Inflammatory macrophage treated with lipopolysaccharide for 1 hour (primary cell): ENCODE data around the gene OR1L8.
"Not testable (repeated sequence)": the region's sequence is repeated elsewhere in the genome, so short reads cannot be mapped to it uniquely, and the experiment has no call there.

ENCODE experiments used
- DNase-seq, 2 donors: peaks; one replicate each; pipeline ENCODE4 v3.0.0-alpha.2; 2020 to 2022

OR1L8 gene, protein sequence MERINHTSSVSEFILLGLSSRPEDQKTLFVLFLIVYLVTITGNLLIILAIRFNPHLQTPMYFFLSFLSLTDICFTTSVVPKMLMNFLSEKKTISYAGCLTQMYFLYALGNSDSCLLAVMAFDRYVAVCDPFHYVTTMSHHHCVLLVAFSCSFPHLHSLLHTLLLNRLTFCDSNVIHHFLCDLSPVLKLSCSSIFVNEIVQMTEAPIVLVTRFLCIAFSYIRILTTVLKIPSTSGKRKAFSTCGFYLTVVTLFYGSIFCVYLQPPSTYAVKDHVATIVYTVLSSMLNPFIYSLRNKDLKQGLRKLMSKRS

DNA sequence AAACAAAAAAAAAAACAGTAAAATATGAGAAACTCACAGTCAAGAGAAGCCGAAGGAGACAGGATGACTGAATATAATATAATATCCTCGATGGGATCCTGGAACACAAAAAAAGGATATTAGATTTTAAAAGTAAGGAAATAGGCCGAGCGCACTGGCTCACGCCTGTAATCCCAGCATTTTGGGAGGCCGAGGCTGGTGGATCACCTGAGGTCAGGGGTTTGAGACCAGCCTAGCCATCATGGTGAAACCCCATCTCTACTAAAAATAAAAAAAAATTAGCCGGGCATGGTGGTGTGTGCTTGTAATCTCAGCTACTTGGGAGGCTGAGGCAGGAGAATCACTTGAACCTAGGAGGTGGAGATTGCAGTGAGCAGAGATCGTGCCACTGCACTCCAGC is at the start of gene OR1L8:
Gene OR1L8, minus strand, starts transcription at position 101 of the 400 bp plus-strand sequence. CDS start 14,907 bp downstream, outside the sequence.
- DNase-seq = not testable (repeated sequence)

DNA sequence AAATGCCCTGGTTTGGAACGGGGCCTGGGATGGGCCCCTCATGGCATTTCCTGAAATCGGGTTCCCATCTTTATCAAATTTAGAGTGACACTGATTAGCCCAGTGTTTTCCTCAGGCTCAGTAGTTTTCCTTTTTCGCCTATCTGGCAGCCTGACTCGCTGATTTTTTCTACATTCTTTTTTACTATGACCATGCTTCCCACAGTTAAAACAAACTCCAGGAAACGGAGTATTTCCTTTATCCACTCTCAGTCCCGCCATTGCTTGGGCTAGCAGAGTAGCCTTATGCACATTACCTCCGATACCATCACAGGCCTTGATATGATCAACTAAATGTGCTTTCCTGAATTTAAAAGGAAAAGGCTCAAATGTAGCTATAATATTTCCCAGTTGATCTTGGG is 36.8 kb upstream of the OR1L8 start:
- DNase-seq = no peak

DNA sequence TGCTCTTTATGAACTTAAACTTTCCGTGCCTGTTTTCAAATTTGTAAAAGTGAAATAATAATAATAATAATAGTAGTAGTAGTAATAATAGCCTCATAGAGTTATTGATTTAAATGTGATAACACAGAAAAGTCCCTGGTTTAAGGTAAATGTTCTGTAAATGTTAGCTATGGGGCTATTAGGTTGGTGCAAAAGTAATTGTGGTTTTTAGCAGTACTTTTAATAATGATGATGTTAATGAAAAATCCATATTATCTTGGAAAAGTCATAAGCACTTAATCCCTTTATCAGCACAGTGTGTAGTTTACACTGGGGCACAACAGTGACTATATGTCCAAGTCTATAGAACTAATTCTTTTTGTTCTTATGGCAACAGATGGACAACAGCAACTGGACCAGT is 31.2 kb upstream of the OR1L8 start, which contains the start of gene OR1Q1:
Gene OR1Q1, plus strand, starts transcription at position 377 of the 400 bp plus-strand sequence. Its CDS starts 0 bp downstream, at position 377.
- DNase-seq = no peak

DNA sequence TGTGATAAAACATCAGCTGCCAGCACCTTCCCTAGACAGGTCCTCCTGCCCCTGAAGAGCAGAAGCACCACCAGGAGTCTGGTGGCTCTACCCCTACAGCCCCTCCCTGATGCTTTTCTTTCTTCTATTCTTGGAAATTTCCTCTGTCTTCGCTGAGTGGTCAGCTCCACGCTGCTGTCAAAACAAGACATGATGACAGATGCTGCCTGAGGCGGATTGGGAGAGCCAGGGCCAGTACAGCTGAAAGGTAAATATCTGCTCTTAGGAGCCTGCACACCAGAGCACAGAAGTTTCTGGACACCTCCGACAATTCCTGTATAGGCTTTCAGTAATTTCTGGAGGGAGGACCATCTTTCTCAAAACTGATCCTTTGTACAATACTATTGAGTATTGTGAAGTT is 26.6 kb upstream of the OR1L8 start:
- DNase-seq = no peak

DNA sequence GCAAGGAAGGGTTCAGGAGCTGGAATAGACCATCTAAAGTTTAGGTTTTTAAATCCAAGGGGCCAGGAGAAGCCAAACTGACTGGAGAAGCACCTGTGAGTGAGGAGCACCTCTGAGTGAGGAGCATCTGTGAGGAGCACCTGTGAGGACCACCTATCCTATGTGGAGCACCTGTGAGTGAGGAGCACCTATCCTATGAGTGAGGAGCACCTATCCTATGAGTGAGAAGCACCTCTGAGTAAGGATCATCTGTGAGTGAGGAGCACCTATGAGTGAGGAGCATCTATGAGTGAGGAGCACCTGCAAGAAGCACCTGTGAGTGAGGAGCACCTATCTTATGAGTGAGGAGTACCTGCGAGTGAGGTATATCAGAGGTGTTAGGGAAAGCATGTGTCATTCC is 23.4 kb upstream of the OR1L8 start:
- no peak for DNase-seq

DNA sequence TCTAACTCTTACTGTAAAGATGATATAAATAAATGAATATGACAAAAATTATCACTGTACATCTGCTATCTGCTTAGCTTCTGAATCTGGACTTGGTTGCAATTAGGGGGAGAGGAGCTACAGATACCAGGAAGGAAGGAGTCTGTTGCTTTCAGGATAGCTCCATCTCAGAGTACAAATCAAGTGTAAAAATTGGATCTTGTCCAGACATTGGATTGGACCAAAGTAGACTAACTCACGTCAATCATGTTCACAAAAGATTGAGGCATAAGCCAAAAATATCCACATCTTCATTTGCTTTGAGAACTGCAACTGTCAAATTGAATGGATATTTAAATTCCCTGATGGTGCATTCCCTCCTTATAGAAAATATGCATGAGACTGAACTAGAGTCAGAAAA is 22.5 kb upstream of the OR1L8 start:
- no peak for DNase-seq

DNA sequence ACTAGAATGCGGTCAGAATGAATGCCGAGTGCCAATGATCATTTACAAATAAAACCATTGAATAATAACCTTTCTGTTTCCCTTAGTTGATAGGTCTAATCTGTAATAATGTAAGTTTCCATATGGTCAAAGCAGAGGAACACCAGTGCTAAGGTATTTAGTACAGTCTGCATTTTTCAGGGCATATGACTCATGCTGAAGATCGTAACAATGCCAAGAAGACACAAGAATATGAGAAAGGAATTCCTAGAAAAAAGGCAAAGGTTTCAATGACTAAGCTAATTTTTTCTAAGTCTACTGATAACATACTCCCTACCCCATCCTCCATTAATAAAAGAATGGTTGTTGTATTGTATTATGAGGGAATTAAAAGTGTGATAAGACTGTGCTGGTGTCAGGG is 2.8 kb downstream of the OR1L8 start:
- no peak for DNase-seq

DNA sequence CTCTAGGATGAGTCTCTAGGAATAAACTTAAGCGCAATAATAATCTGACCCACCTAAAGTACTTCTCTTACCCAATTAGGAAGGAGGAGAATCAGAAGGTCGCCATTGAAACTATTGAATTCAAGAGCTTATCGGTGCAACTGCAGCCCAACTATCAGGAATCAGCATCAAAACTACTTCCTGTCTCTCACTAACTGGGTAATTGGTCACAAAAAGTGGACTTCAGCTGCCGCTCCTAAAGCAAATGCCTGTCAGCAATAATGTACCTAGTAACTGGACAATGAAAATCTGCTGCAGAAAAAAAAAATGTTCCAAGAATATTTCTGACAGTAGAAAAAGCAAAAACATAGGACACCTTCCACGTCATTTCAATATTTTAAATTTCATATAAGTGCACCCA is 3.3 kb downstream of the OR1L8 start:
- no peak for DNase-seq

DNA sequence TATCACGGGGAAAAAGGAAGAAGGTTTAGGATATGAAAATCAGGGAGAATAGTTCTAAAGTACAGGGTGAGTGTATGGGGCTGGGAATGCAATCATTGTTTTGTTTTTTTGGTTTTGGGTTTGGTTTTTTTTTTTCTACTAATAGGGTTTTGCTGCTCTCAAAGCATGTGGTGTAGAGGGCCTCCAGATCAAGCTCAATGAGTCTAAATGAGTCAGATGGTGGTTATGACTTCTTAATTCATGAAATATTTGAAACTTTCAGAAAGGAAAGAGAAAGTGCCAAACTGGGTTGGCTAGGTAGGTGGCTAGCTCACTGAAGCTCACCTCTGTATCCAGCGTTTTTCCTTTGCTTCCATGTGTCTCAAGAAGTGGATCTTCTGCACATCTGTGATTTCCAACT is 10.7 kb downstream of the OR1L8 start:
- DNase-seq = no peak

DNA sequence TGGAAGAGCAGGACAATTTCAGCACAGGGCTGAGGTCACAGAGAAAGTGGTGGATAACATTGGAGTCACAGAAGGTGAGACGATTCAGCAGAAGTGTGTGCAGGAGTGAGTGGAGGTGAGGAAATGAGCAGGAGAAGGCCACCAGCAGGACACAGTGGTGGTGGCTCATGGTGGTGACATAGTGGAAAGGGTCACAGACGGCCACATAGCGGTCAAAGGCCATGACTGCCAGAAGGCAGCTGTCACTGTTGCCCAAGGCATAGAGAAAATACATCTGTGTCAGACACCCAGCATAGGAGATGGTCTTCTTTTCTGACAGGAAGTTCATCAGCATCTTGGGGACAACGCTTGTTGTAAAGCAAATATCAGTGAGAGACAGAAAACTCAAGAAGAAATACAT is 15.3 kb downstream of the OR1L8 start:
- no peak for DNase-seq

DNA sequence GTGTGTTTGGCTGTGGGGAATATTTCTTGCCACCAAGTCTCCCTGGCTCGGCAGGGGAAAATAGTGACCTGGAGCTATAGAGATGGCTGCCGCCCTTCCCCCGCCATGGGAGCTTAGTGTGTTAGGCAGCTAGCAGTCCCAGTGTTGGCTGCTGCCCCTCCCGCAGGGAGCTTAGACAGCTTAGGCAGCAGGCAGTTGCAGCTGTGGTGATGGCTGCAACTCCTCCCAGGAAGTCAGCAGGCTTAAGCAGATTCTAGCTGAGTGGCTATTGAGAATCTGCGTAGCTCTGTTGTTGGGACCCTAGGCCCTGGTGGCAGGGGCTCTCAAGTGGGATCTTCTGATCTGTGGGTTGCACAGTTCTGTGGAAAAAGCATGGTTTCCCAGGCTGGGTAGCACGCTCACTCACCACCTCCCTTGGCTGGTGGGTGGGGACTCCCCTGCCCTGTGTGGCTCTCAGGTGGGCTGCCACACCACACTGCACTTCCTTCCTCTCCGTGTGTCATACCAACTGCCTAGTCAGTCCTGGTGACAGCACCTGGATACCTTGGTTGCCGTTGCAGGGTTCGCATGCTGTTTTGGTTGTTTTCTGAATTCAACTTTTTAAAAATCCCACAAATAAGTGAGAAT is 20.9 kb downstream of the OR1L8 start:
- DNase-seq = no peak

DNA sequence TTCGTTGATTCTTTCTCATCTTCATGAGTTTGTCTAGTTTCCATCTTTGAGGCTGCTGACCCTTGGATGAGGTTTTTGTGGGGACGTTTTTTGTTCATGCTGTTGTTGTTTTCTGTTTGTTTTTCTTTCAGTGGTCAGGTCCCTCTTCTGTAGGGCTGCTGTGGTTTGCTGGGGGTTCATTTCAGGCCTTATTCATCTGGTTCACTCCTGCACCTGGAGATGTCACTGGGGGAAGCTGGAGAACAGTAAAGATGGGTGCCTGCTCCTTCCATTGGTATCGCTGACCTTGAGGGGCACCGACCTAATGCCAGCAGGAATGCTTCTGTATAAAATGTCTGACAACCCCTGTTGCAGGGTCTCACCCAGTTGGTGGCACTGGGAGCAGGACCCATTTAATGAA is 21.7 kb downstream of the OR1L8 start:
- no peak for DNase-seq

DNA sequence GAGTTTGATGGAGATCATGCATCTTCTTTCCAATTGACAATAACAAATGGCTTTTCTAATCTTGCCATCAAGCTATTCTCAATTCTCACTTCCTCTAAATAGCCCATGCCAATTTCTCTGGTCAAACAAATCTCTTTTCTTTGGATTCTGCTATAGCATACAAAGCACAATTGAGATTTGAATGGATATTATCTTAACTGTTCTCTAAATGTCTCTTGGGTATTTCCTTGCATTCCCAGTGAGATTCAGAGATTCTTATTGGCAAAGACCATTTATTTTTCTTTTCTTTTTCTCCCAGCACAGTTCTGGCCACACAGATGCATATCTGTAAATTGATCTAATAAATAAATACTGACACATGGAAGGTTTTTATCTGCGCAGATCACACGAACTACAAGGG is 30.4 kb downstream of the OR1L8 start, which contains the start of gene OR1N2:
Gene OR1N2, plus strand, starts transcription at position 301 of the 400 bp plus-strand sequence. CDS start 100 bp downstream, outside the sequence.
- no peak for DNase-seq

DNA sequence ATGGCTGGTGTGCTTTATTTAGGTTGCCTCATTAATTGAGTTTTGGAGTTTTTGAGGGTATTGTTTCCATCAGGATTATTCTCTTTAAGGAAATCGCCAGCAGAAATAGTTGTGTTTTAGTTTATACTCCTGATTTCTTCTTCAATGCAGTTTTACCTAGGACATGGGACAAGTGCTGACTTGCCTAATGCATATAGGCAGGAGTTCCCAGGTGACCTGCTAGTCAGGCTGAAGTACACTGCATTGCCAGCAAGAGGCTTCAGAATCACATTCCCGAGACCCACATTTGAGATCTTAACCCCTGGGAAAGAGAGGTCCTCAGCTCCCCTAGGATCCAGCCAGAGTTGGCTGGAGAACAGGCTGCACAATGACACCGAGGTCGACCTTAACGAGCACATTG is 31.8 kb downstream of the OR1L8 start:
- DNase-seq = no peak

DNA sequence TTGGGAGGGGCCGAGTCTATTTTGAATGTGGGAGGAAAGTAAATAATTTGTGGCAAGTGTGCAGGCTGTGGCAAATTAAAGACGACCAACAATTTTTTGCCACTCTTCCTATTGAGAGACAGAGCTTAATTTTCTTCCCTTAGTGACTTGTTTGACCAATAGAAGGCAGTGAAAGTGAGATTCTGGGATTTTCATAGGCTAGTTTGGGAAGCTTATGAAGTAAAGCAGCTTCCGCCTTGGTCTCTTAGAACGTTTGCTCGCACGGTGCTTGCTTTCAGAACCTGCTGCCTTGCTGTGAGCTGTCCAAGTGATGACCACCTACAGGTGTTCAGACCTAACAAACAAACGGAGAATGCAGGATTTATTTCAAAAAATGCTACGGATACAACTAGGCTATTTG is 37.0 kb downstream of the OR1L8 start:
- no peak for DNase-seq

DNA sequence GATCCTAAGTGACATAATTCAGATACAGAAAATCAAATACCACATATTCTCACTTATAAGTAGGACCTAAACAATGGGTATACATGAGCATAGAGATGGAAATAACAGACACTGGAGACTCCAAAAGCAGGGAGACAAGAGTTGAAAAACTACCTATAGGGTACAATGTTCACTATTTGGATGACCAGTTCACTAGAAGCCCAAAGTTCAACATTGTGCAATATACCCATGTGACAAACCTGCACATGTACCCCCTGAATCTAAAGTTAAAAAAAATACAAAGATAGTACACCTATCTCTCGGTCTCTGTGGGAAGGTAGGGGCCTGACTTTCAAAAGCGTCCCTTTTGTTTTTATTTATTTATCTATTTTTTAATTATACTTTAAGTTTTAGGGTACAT is 44.4 kb downstream of the OR1L8 start:
- no peak for DNase-seq

DNA sequence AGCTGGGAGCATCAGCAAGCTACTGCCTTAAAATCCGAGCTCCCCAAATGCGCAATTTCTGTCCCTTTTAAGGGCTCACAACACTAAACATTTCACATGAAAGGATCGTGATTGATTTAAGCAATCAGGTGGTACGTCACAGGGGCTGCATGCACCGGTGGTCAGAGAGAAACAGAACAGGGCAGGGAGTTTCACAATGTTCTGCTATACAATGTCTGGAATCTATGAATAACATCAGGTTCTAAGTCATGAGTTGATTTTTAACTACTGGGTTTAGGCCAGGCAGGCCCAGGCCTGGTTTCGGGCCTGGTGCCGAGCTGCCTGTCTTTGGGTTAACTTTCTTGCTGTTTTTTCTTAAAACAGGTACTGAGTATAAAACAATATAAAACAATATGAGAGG is 46.1 kb downstream of the OR1L8 start:
- DNase-seq = not testable (repeated sequence)

DNA sequence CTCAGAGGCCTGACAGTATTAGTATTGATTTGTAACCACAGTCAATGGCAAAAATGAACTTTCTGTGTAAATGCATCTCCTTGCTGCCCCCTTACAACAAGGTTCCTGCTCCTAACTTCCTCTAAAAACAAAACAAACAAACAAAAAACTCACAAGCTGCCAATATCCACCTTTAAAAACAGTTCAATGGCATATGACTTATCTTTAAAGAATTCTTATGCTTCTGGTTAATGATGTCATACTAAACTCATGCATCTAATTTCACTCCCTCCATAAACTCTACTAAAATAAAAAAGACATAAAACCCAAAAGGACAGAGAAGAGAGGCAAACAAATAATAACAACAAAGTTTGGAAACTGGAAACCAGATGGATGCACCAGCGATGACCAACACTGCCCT is 47.0 kb downstream of the OR1L8 start:
- no peak for DNase-seq

DNA sequence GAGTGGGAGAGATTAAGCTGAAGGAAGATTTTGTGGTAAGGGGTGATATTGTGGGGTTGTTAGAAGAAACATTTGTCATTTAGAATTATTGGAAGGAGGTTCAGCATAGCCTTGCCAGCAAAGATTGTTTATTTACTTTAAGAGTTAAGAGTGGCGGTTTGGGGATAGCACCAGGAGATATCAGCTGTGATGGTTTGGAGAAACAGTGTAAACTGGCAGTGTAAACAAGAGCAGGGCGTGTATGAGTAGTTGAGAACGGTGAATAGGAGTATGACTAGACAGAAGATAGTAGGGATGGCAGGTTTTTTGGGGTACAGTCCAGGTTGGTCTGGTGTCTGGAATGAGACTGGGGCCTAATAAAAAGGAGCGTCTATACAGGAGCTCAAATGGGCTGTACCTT is 52.0 kb downstream of the OR1L8 start:
- not testable (repeated sequence) for DNase-seq

DNA sequence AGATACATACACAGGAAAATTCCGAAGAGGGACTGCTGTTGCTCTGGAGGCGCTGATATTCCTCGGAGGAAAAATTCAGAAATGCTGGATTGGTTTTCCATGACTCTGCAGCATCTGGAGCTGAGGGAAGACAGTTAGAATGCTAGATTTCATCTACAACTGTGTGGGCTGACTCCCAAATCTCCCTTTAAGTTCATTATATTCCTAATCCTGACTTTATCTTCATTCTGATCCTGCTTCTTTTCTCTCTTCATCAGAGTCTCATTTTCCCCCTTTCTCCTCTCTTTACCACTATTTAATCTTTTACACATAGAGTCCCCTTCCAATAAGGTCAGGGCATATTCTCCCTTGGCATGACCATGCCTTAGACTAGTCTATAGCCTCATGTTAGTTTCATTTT is 56.0 kb downstream of the OR1L8 start, which contains the start of gene OR1N1:
Gene OR1N1, minus strand, starts transcription at position 101 of the 400 bp plus-strand sequence. Its CDS starts 0 bp downstream, at position 101.
- no peak for DNase-seq

DNA sequence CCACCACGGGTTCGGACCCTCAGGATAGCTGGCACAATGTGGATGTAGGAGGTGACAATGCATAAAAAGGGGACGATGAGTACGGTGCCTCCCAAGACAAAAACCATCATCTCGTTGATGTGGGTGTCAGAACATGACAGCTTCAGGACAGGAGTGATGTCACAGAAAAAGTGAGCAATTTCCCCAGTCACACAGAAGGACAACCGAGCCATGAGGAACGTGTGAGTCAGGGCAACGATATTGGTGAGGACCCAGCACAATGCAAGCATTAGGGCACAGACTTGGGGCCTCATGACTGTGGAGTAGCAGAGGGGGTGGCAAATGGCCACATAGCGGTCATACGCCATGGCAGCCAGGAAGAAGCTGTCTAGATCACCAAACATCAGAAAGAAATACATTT is 56.6 kb downstream of the OR1L8 start:
- no peak for DNase-seq

DNA sequence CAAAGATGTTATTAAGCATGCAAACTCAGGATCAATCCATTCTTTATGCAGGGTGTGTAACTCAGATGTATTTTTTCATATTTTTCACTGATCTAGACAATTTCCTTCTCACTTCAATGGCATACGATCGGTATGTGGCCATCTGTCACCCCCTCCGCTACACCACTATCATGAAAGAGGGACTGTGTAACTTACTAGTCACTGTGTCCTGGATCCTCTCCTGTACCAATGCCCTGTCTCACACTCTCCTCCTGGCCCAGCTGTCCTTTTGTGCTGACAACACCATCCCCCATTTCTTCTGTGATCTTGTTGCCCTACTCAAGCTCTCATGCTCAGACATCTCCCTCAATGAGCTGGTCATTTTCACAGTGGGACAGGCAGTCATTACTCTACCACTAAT is 63.8 kb downstream of the OR1L8 start:
- DNase-seq = no peak

DNA sequence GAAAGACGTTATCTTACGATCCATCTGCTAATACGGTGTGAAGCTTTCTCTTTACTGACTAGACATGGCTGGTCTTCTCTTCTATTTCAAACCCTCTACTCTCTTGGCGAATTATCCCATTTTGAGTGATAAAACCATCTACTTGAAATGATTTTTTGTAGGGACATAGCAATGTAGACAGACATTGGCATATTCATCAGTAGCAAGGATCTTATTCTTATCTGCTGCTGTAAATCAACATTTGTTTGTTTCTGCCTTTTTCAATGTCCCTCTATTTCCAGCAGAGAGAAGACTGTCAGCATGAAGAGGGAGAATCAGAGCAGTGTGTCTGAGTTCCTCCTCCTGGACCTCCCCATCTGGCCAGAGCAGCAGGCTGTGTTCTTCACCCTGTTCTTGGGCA is 64.3 kb downstream of the OR1L8 start, which contains the start of gene OR1J4:
Gene OR1J4, plus strand, starts transcription at position 301 of the 400 bp plus-strand sequence. Its CDS starts 0 bp downstream, at position 301.
- no peak for DNase-seq

DNA sequence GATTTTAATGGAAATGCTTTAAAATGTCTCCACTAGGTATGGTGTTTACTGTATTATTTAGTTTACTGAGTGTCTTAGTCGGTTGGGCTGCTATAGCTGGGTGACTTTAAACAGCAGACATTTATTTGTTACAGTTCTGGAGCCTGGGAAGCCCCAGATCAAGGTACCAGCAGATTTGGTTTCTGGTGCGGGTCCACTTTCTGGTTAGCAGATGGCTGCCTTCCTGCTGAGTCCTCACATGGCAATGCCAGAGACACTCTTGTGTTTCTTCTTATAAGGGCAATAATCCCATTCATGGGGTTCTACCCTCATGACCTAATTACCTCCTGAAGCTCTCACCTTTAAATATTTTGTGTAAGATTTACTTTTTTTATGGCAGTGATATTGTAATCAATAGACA is 65.0 kb downstream of the OR1L8 start:
- DNase-seq = no peak
